Left ventricle myocardium superior (tissue), 1 donor: ENCODE measurements around the gene CACNA2D3. TPM values are rescaled to one million over a fixed set of nuclear protein-coding genes. Genes with fewer than 3 reads are reported as not detected.
"Not testable (repeated sequence)": the region's sequence is repeated elsewhere in the genome, so short reads cannot be mapped to it uniquely, and the experiment has no call there.

Experiments
- ATAC-seq: fragments of 200-7000 bp; cut with Tn5 transposase; one replicate; pipeline ENCODE4 v1.9.1; 2020; ENCODE audit warnings: mild to moderate bottlenecking, moderate library complexity
- DNase-seq: peaks from one replicate; pipeline ENCODE4 v3.0.0-alpha.2; 2020
- intact Hi-C: fragments of 100-400 bp; cut with micrococcal nuclease; formaldehyde crosslinking; loops from one replicate; pipeline ENCODE4 v1.11.0; 2022
- total RNA-seq: library from RNA; stranded (reverse); fragmentation: NEBNext Ultra II Directional; extraction: Animal tissue kit (Norgen Biotek cat#: 25700); gene quantifications from one replicate; pipeline ENCODE4 v1.2.1, GENCODE V29; 2021
- donor health status: DM: no; HTN: yes; CAD: no; lungs with severe emphysema.

Gene CACNA2D3
- total RNA-seq, 1 donor from 2014 or later, result 26.9 TPM

DNA sequence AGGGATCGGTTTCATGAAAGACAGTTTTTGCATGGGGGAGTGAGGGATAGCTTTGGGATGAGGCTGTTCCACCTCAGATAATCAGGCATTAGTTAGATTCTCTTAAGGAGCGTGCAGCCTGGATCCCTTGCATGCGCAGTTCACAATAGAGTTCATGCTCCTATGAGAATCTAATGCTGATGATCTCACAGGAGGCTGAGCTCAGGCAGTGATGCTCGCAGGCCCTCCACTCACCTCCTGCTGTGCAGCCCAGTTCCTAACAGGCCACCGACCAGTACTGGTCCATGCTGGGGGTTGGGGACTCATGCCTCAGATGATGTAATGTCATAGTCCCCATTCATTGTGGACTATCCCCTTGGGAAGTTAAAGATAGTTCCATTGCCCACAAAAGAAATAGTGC lies 255.8 kb downstream of the CACNA2D3 start:
- DNase-seq (no peak), ATAC-seq (no peak)
- intact Hi-C loops, result loop anchor here (10.0 kb wide), 1 partner anchor 233 kb away; no protein-coding TSS in a partner anchor

DNA sequence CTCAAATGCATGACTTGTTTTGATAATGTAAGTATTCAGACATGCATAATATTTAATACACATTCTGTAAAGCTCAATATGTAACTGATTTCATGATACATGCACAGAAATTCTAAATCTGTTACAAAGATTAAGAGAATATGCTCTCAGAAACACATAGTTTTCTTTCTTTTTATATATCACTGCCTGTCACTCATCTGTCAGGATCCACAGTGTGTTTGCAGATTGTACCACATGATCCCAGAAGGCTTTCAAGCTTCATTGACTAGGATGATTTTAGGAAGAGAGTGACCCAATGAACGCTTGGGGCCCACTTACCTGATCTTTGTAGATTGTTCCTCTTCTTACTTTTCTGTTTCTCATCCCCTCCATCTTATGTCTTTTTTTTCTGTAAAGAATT lies 261.9 kb downstream of the CACNA2D3 start:
- ATAC-seq (no peak), DNase-seq (no peak)
- intact Hi-C loops, result no loop called here

DNA sequence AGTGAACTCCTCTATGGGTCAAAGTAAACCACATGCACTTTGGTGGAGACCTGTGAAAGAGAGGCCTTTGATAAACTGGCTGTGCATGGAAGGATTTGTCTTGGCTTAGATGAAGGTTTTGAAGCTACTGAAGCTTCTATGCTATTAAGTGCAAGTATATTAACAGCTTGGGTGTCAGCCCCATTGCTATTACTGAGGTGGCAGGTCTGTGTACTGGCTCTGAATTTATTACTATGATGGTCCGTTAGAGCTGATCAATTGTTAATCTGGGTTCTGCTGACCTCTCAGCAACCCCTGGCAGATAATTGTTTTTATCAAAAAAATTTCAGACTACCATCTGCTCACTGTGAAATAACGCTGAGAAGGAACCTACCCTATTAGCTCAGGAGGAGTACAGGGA lies 268.2 kb downstream of the CACNA2D3 start:
- intact Hi-C loops, result no loop called here
- no peak for ATAC-seq
- no peak for DNase-seq

DNA sequence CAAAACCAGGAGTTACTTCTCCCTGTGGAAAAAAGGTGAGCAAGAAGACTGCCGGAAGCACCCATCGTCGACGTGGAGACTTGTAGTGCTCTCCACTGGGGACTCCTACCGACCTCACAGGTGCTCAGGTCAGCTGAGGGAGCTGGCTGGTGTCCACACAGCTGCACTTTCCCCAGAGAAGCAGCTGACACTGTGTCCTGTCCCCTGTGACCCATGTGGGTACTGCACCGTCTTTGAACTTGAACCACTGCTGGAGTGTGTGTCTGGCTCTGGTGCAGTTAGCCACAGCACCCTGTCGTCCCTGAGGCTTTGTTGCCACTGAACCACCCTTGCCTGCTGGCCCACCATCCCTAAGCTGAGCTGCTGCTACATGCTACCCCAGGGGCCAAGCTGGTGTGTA lies 270.8 kb downstream of the CACNA2D3 start:
- intact Hi-C loops, result no loop called here
- no peak for ATAC-seq
- DNase-seq, result no peak

DNA sequence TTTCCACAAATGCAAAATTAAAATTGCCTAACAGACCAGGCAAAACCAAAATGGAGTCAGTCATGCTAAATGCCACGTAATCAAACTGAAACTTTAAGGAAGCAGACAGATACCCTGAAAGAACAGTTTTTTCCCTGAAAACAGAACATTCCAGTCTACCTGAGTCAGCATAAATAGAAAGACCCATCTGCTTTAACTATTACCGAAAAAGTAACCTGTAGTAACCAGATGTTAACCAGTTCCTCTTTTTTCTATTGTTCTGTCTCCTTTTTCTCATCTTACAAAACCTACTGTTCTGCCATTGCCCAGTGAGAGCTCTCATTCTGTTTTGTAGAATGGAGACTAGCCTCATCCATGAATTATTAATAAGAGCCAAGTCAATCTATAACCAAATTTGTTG lies 286.0 kb downstream of the CACNA2D3 start:
- intact Hi-C loops, result no loop called here
- DNase-seq (no peak), ATAC-seq (no peak)

DNA sequence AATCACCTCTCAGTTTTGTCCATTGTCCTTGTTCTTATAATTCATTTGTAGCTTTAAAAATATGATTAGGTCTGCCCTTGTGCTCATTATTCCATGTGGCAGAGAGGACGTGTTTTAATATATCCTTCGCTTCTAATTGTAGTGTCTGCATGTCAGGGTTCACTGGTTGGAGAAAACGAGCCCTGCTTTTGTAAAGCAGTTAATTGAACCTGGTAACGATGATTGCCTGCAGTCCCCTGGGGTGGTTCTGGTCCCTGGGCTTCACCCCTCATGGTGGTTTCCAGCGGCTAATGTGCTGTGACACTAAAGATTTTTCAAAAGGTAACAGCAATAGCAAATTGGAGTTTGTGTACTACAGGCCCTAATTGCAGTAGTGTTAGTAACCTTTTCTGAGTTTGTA lies 299.6 kb downstream of the CACNA2D3 start:
- intact Hi-C loops, result no loop called here
- DNase-seq, result no peak
- ATAC-seq, result no peak

DNA sequence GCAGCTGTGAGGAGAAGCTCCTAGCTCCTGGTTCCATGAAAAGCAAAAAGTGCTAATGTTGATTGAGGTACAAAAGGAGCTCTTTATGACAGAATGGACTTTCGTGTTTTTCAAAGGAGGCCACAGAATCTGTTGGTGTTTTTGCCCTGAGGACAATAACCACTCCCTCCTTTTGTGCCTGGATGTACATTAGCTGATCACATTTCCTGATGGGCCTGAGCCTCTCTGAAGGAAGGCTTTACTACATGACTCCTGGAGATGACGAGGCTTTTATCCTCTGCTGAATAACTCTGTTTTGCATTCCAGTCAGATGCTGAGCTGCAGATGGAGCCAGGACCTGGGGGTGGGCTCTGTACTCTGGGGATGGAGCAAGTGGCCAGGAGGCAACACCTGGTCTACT lies 301.9 kb downstream of the CACNA2D3 start:
- no peak for ATAC-seq
- intact Hi-C loops, result no loop called here

DNA sequence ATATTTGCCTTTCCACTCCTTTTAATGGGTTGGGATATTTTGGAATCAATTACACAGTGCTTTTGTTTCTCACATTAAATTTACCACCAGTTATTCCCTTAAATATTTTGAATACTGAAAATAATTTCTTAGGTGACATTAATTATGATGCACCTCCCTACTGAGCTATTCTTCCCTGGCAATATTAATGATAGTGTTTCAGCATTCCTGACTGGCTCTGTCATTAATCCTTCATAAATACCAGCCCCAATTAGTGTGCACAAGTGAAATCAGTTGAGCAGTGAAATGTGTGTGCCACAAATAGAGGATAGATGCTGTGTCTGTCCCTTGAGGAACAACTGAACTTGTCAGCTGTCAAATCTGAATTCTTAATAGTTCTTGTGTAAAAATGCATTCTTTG lies 304.0 kb downstream of the CACNA2D3 start:
- DNase-seq, result no peak
- intact Hi-C loops, result no loop called here

More for the DNA sequence above, 301.9 kb downstream of the CACNA2D3 start:
- DNase-seq, result no peak

DNA sequence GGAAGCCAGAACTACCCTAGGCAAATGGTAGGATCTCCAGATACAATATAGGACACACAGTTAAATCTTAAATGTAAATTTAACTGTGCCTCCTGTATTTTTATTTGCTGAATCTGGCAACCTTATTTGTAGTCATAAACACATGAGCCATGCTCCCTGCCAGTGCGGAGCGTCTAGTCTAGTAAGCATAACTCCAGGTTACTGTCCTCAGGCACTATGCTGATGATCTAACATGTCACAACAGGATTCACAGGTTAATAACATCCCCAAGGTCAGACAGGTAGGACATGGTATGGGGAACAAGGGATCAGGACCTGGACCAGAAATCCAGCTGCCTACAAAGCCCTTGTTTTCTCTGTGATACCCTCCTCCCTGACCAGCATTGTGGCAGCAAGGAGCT lies 305.1 kb downstream of the CACNA2D3 start:
- intact Hi-C loops, result no loop called here
- DNase-seq (no peak), ATAC-seq (no peak)

More for the DNA sequence above, 304.0 kb downstream of the CACNA2D3 start:
- ATAC-seq, result no peak

DNA sequence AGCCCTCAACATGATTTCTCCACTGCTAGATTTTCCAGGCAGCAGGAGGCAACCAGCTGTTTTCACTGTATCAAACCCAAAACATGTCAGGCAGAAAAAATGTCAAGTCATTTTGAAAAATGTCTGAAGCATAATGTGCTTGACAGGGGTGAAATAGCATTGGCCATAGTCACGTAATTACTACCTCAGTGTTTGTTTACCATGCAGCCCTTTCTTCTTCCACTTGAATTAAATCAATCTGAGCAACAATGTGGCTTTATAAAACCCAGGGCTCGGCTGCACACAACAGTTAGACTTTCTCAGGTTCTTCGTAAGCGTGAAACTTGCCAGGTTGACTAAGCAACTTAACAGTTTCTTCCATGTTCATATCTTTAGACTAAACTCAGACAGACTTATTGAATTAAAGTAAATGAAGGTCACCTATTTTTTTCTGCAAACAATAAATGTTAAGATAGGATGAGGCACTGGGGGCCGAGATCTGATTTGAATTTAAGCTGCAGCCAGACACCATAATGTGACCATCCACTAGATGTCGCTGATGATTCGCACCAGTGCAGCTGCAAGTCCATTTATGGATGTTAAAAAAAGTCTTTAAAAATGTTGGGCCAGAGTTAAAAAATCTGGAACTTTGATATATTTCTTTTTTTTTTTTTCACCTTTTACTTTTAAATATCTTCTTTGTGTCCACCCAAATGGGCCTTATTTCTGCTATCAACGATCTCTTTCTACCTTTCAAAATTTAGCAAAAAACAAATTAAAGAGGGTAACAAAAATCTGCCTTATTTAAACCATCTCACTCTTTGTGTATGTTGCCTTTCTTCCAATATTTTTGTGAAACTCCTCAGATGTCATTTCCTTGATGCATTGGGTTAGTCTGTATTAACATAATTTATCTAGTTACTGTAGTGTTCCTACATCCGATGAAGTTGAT lies 305.9 kb downstream of the CACNA2D3 start:
- peak; percentile 33 for DNase-seq
- intact Hi-C loops, result no loop called here

DNA sequence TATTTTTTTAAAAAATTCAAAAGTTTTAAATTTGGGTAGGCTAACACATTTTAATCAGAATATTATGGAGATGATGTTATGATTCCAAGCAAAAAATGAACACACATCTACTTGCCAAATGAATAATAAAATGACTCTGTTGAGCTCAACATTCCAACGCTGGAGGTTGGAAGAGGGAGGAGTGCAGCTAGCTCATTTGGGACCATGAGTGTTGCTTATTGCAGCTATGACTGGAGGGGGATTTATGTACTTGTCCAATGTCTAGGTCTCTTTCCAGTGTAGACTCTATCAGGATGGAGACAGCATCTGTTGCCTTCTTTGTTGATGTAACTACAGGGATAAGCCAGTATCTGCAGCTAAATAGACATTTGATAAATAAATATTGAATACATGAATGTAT lies 310.6 kb downstream of the CACNA2D3 start:
- ATAC-seq, result no peak
- no peak for DNase-seq
- intact Hi-C loops, result no loop called here

More for the DNA sequence above, 305.9 kb downstream of the CACNA2D3 start:
- ATAC-seq, result peak; percentile 61

DNA sequence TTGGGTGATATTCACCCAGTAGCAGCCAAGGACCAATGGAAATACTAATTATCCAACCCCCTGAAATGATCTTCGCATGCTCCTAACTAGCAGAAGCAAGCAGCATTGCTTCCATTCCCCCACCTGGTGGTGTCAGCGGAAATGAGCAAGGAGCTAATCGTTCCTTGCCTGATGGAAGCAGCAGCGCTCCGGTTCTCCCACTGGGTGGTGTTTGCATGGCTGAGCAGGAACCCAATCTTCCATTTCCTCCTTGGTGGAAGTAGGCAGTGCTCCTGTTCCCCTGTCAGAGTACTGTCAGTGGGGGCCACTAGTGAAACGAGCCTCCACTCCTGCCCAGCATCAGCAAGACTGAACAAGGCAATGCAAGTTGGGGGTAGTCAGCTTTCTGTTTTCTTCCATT lies 311.5 kb downstream of the CACNA2D3 start:
- no peak for ATAC-seq
- intact Hi-C loops, result no loop called here
- DNase-seq, result no peak

DNA sequence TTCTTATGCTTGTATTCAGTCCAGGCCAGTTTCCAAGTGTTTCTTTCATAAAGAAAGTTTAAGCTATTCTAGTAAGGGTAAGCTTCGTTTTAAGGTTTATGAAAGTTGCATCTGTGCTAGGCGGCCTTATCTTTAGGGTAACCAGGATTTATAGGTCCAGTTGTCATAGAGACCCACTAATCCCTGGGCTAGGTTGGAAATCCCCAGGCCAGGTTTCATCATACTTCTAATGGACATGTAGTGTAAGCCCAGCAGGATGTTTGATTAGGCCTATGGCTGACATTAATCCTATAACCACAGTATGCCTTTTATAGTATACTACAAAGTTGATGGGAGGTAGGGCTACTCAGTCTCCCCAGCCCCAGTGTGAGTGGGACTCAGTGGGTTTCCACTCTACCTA lies 312.4 kb downstream of the CACNA2D3 start:
- intact Hi-C loops, result no loop called here
- DNase-seq (no peak), ATAC-seq (no peak)

DNA sequence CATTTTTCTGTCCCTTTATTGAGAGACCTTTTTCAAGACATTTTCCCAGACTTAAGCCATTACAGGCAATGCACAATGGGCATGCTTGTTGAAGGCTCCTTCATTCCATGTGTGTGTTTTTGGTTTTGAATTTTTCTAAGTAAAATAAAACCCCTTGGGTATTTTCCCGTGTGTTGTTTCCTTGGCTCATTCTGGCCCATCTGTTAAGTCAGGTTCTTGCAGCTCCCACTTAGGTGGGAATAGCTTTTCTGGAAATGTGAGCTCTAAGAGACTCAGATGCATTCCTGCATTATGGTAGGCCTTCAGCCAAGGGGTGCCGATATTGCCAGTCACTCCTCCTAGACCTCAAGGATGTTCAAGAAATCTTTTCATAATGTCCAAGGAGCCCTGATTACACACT lies 314.9 kb downstream of the CACNA2D3 start:
- no peak for DNase-seq
- intact Hi-C loops, result no loop called here
- ATAC-seq, result no peak

DNA sequence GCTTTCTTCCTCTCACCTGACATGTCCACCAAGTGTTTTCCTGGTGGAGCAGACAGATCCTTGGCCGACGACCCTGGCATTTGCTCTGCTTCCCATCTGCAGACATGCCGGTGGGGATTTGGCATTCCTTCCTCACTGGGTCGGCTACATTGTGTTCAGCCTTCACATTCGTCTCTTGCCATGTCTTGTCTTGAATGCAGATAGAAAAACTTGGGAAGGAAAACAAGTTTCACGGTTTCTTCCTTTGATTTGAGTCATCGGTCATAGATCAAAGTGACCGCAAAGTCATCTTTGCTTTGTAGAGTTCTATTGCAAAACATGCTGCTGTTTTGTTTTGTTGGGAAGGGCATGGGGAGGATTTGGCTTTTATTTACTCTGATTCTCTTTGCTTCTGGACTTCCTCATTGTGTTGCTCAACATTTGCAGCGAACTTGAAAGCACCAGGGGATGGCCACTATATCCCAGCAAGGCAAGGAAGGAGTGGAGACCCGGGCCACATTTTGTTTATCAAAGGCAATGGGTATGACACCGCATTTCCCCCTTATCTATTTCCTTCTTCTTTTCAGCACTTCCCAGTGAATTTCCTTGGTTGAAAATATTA lies 321.3 kb downstream of the CACNA2D3 start:
- peak; percentile 38 for DNase-seq
- intact Hi-C loops, result no loop called here
- peak; percentile 77 for ATAC-seq

DNA sequence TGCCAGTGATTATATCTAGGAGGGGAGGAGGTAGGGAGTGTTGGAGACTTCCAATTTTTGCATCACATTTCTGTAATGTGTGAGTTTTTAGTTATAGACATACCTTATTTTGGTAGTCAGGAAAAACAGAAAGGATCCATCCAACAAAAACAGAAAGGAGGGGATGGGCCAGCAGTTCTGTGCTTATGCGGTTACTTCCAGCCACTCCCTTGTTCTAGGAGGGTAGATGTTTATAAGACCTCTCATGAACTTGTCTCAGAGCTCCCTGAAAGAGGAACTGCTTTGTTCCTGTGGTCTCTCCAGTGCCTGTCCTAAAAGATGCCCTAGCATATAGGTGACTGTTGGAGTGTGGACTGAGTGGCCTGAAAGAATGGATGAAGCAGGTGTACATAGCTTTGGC lies 323.3 kb downstream of the CACNA2D3 start:
- intact Hi-C loops, result no loop called here
- no peak for DNase-seq

DNA sequence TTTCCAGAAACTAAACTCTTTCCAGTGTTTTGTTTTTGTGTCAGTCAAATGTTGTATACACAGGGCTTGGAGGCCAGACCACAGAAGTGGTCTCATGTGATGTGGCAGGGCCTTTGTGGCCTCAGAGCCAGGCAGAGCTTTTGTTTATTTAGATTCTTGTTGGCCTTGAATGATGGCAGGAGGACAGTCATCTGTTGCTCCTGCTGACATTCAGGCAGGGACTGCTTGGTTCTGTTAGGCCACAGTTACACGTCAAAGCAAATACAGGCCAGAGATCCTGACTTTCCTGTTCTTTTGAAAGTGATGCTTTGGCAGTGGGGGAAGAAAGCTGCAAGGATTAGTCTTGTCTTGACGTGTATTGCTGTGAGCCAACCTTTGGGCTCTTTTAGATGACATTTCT lies 325.1 kb downstream of the CACNA2D3 start:
- ATAC-seq (no peak), DNase-seq (no peak)
- intact Hi-C loops, result no loop called here

More for the DNA sequence above, 323.3 kb downstream of the CACNA2D3 start:
- ATAC-seq, result no peak

DNA sequence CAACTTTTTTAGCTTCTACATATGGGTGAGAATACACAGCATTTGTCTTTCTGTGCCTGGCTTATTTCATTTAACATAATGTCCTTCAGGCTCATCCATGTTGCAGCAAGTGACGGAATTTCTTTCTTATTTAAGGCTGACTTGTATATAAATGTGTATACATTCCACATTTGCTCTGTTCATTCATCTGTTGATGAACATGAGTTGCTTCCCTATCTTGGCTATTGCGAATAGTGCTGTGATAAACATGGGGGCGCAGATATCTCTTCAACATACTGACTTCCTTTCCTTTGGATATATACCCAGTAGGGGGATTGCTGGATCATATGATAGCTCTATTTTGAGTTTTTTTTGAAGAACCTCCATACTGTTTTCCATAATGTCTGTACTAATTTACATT lies 332.5 kb downstream of the CACNA2D3 start:
- intact Hi-C loops, result no loop called here
- DNase-seq (no peak), ATAC-seq (no peak)

DNA sequence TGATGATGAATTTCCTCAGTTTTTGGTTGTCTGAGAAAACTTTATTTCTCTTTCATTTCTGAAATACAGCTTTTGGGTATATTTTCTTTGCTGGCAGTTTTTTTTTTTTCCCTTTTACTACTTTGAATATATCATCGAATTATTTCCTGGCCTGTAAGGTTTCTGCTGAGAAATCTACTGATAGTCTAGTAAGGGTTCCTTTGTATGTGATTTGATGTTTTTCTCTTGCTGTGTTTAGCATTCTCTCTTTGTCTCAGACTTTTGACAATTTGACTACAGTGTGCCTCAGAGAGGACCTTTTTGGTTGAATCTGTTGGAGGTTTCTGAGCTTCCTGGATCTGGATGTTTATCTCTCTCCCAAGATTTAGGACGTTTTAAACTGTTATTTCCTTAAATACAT lies 336.0 kb downstream of the CACNA2D3 start:
- DNase-seq, result no peak
- no peak for ATAC-seq
- intact Hi-C loops, result no loop called here

DNA sequence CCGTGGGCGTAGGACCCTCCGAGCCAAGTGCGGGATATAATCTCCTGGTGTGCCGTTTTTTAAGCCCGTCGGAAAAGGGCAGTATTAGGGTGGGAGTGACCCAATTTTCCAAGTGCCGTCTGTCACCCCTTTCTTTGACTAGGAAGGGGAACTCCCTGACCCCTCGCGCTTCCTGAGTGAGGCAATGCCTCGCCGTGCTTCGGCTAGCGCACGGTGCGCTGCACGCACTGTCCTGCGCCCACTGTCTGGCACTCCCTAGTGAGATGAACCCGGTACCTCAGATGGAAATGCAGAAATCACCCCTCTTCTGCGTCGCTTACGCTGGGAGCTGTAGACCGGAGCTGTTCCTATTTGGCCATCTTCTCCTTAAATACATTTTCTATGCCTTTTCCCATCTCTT lies 342.2 kb downstream of the CACNA2D3 start:
- ATAC-seq, DNase-seq, intact Hi-C loops: not testable (repeated sequence)

DNA sequence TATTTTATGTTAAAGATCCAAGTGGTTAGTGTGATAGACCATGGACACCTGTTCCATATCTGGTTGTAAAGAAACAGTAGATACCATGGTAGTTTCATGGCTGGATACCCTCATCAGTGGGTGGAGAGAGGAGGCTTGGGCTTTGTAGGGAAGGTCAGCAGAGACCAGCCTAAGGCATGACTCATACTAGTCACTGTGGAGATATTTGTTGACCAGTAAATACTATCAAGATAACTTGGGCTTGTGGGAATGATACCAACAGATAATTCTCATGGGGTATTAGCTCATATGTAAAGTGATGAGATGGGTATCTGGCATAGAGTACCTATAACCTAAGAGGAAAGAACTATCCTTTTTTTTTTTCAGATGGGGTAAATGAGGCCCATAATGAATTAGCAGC lies 354.5 kb downstream of the CACNA2D3 start:
- no peak for DNase-seq
- no peak for ATAC-seq
- intact Hi-C loops, result no loop called here
